Thyroid gland (tissue), 4 donors: ENCODE results near the gene ERICH3.

Experiments
- POLR2A ChIP-seq, 2 donors: fragments of 450-650 bp; IDR thresholded peaks; one replicate each; pipeline ENCODE4 v1.6.1; 2017; ENCODE audit warnings: antibody characterized with exemption in 2 of 2, mild to moderate bottlenecking in 2 of 2, moderate library complexity in 1 of 2
- TF ChIP-seq, protein P1 (sequence below), 6 experiments: fragments of 200-600 bp in 3 of 6; fragments of 450-650 bp in 3 of 6; sonication (generic) in 3 of 6; IDR thresholded peaks; one replicate each; pipeline ENCODE4 v1.5.1; 2016 to 2019; ENCODE audit warnings: antibody characterized with exemption in 6 of 6, mild to moderate bottlenecking in 2 of 6, inconsistent platforms in 1 of 6, moderate library complexity in 1 of 6

DNA sequence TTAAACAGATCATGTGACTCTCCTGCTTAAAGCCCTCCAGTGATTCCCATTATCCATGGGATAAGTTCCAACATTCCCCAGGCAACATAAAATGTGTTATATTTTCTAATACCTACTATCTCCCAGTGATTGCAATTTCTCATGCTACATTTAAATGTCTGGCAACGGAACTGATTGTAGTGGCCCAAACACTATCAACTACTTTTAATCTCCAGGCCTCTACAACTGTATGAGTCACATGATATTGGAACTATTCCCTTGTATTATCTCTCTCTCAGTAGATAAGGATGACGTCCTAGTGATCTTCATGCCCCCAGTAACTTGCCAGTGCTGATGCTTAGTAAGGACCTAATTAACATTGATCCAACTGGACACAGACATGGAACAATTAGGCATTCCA is 49.9 kb downstream of the ERICH3 start:
- TF ChIP-seq, protein P1, sequence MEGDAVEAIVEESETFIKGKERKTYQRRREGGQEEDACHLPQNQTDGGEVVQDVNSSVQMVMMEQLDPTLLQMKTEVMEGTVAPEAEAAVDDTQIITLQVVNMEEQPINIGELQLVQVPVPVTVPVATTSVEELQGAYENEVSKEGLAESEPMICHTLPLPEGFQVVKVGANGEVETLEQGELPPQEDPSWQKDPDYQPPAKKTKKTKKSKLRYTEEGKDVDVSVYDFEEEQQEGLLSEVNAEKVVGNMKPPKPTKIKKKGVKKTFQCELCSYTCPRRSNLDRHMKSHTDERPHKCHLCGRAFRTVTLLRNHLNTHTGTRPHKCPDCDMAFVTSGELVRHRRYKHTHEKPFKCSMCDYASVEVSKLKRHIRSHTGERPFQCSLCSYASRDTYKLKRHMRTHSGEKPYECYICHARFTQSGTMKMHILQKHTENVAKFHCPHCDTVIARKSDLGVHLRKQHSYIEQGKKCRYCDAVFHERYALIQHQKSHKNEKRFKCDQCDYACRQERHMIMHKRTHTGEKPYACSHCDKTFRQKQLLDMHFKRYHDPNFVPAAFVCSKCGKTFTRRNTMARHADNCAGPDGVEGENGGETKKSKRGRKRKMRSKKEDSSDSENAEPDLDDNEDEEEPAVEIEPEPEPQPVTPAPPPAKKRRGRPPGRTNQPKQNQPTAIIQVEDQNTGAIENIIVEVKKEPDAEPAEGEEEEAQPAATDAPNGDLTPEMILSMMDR (IDR thresholded peaks at IDR 0.05), result no peak
- no peak for TF ChIP-seq POLR2A (IDR thresholded peaks at IDR 0.05)
